Hepatocyte (in vitro differentiated cells): ENCODE measurements around the gene VGLL4. TPM values are rescaled to one million over a fixed set of nuclear protein-coding genes. Genes with fewer than 3 reads are reported as not detected.

Experiments used
- DNase-seq: peaks from one replicate; pipeline ENCODE4 v3.0.0-alpha.2; 2016; ENCODE audit warnings: low spot score
- H2AFZ ChIP-seq: fragments of 200-600 bp; sonication (generic); 2 replicates; pipeline ENCODE4 v1.6.0; 2016; ENCODE audit warnings: antibody characterized with exemption, mild to moderate bottlenecking
- H3K27ac ChIP-seq: fragments of 200-600 bp; sonication (generic); 2 replicates; pipeline ENCODE4 v1.5.1; 2016; ENCODE audit warnings: mild to moderate bottlenecking
- H3K27me3 ChIP-seq: fragments of 200-600 bp; sonication (generic); 2 replicates; pipeline ENCODE4 v1.6.1; 2016
- H3K36me3 ChIP-seq: fragments of 200-600 bp; sonication (generic); replicated peaks from 2 replicates; pipeline ENCODE4 v1.5.1; 2016; ENCODE audit warnings: low read depth; ENCODE audit not compliant: insufficient read depth
- H3K4me1 ChIP-seq: fragments of 200-600 bp; sonication (generic); 2 replicates; pipeline ENCODE4 v1.5.1; 2016; ENCODE audit warnings: mild to moderate bottlenecking, moderate library complexity; ENCODE audit not compliant: insufficient read depth
- H3K4me2 ChIP-seq: fragments of 200-600 bp; sonication (generic); 2 replicates; pipeline ENCODE4 v1.6.0; 2016
- H3K4me3 ChIP-seq: fragments of 200-600 bp; sonication (generic); 2 replicates; pipeline ENCODE4 v1.5.1; 2016; ENCODE audit warnings: mild to moderate bottlenecking
- H3K79me2 ChIP-seq: fragments of 200-600 bp; sonication (generic); 2 replicates; pipeline ENCODE4 v1.6.0; 2017; ENCODE audit warnings: mild to moderate bottlenecking
- H3K9me2 ChIP-seq: fragments of 200-600 bp; sonication (generic); replicated peaks from 2 replicates; pipeline ENCODE4 v1.6.0; 2017; ENCODE audit warnings: mild to moderate bottlenecking; ENCODE audit not compliant: insufficient read depth
- H3K9me3 ChIP-seq: fragments of 200-600 bp; sonication (generic); 2 replicates; pipeline ENCODE4 v1.5.1; 2016; ENCODE audit warnings: low read depth, mild to moderate bottlenecking
- H4K20me1 ChIP-seq: fragments of 200-600 bp; sonication (generic); 2 replicates; pipeline ENCODE4 v1.6.0; 2016; ENCODE audit warnings: mild to moderate bottlenecking; ENCODE audit not compliant: insufficient read depth, poor library complexity, severe bottlenecking
- CTCF ChIP-seq: fragments of 200-600 bp; sonication (generic); IDR thresholded peaks from 2 replicates; pipeline ENCODE4 v1.5.1; 2016; ENCODE audit warnings: antibody characterized with exemption, mild to moderate bottlenecking; ENCODE audit not compliant: poor library complexity
- EZH2 ChIP-seq: fragments of 200-600 bp; sonication (generic); IDR thresholded peaks from 2 replicates; pipeline ENCODE4 v1.6.1; 2016; ENCODE audit warnings: antibody characterized with exemption, mild to moderate bottlenecking, borderline replicate concordance
- EZH2phosphoT487 ChIP-seq: fragments of 200-600 bp; sonication (generic); IDR thresholded peaks from one replicate; pipeline ENCODE4 v1.6.1; 2018; ENCODE audit warnings: antibody characterized with exemption, mild to moderate bottlenecking, low read depth, moderate library complexity; ENCODE audit not compliant: unreplicated experiment, severe bottlenecking
- WGBS: methylation state at CpG from one replicate; pipeline ENCODE4 v1.1.6; 2016; ENCODE audit warnings: low lambda C conversion rate; ENCODE audit errors: missing lambda C conversion rate; 5-methylcytosine and 5-hydroxymethylcytosine counted together
- polyA plus RNA-seq: library from polyadenylated mRNA; unstranded; fragments of >200 nt; fragmentation: Nextera tagmentation; extraction: Ambion mirVana; gene quantifications from 2 replicates; pipeline ENCODE4 v1.2.1, GENCODE V29; 2016
- small RNA-seq: library from RNA; depleted of rRNA; stranded (forward); fragments of <200 nt; gene quantifications from one replicate; pipeline ENCODE3, GENCODE V24; 2014
- total RNA-seq: library from RNA; depleted of rRNA; stranded (reverse); fragments of >200 nt; gene quantifications from 2 replicates; pipeline ENCODE4 v1.2.3, GENCODE V29; 2014

VGLL4 gene
- total and polyA plus RNA-seq, 2 experiments from 2014 or later = 57.9 to 109 TPM

DNA sequence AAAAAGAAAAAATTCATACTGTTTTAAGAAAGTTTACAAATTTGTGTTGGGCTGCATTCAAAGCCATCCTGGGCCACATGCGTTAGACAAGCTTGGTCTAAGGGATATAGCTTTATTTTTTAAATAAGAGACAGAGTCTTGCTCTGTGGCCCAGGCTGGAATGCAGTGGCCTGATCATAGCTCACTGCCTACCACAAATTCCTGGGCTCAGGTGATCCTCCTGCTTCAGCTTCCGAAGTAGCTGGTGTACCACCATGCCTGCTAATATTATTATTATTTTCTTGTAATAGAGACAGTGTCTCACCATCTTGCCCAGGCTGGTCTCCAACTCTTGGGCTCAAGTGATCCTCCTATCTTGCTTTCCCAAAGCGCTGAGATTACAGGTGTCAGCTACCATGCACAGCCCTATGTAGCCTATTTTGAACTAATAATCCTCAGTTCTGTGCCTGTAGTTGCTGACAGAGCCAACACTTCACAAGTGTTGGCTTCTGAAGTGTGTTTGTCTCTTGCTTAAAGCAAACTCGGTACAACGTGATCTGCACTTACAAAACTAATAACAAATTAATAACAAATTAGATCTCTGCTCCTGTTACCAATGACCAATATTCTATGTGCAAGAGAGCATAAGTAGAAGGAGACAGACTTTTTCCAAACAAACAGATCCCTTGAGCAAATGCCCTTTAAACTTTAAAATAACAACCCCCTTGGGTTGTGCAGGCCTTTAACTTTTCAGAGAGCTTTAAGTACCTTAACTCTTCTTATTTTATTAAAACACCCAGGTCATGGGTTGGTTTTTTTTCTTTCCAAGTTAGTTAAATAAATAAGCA, 135.2 kb downstream of the VGLL4 start:
- Histone ChIP-seq H2AFZ (peak overlapping the region; percentile 20), H3K4me3 (no peak overlapping the region), H3K36me3 (no peaks in the 10 kb centered on the region), H4K20me1 (no peaks in the 10 kb centered on the region), H3K4me2 (peak overlapping the region; percentile 52), H3K79me2 (no peaks in the 10 kb centered on the region), H3K27ac (peak overlapping the region; percentile 78), H3K9me2 (no peaks in the 10 kb centered on the region), H3K4me1 (peaks cover 28% of the 10 kb centered on the region), H3K27me3 (no peaks in the 10 kb centered on the region), H3K9me3 (no peaks in the 10 kb centered on the region)
- 72% methylated on average over 5 of the region's 5 CpGs for WGBS
- no peak for TF ChIP-seq EZH2
- TF ChIP-seq EZH2phosphoT487 = no peak
- TF ChIP-seq CTCF = no peak
- no peak for DNase-seq

DNA sequence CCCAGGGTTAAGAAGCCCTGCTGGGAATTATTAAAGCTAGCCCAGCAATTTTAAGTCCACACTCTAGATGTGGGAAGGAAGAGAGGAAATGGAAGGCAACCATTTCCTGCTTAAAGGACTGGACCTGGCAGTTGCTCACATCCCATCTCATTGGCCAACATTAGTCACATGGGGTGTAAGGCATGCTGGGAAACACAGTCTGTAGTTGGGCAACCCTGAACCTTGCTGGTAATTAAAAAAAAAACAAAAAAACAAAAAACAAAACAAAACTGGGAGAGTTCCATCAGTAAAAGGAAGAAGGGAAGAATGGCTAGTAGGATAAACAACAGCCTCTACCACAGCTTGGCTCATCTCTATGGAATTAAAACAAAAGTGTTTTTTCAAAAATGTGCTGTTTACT, 136.0 kb downstream of the VGLL4 start:
- Histone ChIP-seq H3K4me2 (no peak overlapping the region), H3K27me3 (no peaks in the 10 kb centered on the region), H3K79me2 (no peaks in the 10 kb centered on the region), H4K20me1 (no peaks in the 10 kb centered on the region), H3K27ac (peak overlapping the region; percentile 78), H3K4me1 (peaks cover 28% of the 10 kb centered on the region), H3K4me3 (no peak overlapping the region), H3K36me3 (no peaks in the 10 kb centered on the region), H2AFZ (no peak overlapping the region), H3K9me3 (no peaks in the 10 kb centered on the region), H3K9me2 (no peaks in the 10 kb centered on the region)
- TF ChIP-seq CTCF (no peak), EZH2 (no peak), EZH2phosphoT487 (no peak)
- DNase-seq = no peak

Small RNA genes within 50 kb of the gene (small RNA-seq; reads per million reads assigned to genes)
- not detected for gene AC022001.1

Other genes with a start within 250 kb of the VGLL4 start
- gene TAMM41, start 203.0 kb upstream of the VGLL4 start, total RNA-seq = 9.6 and 10.2 TPM in 2 replicates
- 14.1 and 20.7 TPM in 2 replicates for gene TAMM41, start 203.0 kb upstream of the VGLL4 start, polyA plus RNA-seq